Astrocyte of the spinal cord (primary cell): ENCODE results near the gene SCN3B.

Source experiments
- DNase-seq: peaks from one replicate; pipeline ENCODE4 v3.0.0; 2011; ENCODE audit warnings: low read depth, low spot score
- H3K4me3 ChIP-seq: 2 replicates; pipeline ENCODE4 v1.5.1; 2011; ENCODE audit warnings: low read depth, mild to moderate bottlenecking, low read length, moderate library complexity
- in situ Hi-C: cut with HindIII; loops from 2 replicates; pipeline ENCODE4 v1.10.0; 2017; ENCODE audit warnings: low sequenced_read_pairs
- TF ChIP-seq, protein P1 (sequence below): IDR thresholded peaks from 2 replicates; pipeline ENCODE4 v1.5.1; 2012; ENCODE audit warnings: low read depth, mild to moderate bottlenecking, low read length, inconsistent platforms

SCN3B gene

DNA sequence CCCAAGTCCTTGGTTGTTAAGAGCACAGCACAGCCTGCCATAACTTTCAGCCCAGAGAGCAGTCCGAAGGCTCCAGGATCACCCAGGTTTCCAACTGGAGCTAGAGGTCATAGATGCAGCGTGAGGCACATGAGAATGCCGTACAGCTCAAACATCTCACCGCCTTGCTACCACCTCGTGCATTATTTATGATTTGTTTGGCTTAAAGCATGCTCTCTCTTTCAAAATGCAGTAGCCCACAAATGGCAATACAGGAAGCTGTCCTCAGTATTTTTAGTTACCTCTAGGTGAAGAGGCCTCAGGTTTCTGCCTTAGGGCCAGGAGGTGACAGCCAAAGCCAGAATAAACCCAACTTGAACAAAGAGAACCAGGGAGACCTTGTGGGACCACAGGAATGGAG is 14.4 kb downstream of the SCN3B start:
- DNase-seq, result no peak
- TF ChIP-seq, protein P1, sequence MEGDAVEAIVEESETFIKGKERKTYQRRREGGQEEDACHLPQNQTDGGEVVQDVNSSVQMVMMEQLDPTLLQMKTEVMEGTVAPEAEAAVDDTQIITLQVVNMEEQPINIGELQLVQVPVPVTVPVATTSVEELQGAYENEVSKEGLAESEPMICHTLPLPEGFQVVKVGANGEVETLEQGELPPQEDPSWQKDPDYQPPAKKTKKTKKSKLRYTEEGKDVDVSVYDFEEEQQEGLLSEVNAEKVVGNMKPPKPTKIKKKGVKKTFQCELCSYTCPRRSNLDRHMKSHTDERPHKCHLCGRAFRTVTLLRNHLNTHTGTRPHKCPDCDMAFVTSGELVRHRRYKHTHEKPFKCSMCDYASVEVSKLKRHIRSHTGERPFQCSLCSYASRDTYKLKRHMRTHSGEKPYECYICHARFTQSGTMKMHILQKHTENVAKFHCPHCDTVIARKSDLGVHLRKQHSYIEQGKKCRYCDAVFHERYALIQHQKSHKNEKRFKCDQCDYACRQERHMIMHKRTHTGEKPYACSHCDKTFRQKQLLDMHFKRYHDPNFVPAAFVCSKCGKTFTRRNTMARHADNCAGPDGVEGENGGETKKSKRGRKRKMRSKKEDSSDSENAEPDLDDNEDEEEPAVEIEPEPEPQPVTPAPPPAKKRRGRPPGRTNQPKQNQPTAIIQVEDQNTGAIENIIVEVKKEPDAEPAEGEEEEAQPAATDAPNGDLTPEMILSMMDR, result no peak
- in situ Hi-C loops, result no loop called here
- no peak overlapping the region for H3K4me3 ChIP-seq

DNA sequence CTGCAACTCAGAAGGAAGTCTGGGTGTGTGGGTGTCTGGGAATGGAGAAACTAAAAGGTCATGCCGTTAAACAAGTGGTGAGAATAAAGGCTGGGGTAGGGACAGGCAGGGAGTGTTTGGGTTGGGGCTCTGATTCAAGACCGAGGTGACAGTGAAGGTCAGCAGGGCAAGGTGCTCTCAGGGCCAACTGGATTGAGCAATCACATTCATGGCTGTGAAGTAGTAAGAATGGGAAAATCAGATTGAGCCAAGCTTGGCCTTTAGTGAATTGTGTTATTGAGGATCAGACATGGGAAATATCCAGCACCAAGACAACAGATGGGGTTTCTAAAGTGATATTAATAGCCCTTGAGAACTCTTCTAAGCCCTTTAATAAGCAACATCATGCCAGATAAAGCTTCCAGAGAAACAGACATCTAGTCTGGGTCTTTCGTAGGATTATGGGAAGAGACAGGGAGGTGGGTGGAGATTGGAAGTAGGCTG is 24.3 kb downstream of the SCN3B start:
- TF ChIP-seq, protein P1, result no peak
- DNase-seq, result no peak
- in situ Hi-C loops, result no loop called here
- H3K4me3 ChIP-seq, result no peak overlapping the region

DNA sequence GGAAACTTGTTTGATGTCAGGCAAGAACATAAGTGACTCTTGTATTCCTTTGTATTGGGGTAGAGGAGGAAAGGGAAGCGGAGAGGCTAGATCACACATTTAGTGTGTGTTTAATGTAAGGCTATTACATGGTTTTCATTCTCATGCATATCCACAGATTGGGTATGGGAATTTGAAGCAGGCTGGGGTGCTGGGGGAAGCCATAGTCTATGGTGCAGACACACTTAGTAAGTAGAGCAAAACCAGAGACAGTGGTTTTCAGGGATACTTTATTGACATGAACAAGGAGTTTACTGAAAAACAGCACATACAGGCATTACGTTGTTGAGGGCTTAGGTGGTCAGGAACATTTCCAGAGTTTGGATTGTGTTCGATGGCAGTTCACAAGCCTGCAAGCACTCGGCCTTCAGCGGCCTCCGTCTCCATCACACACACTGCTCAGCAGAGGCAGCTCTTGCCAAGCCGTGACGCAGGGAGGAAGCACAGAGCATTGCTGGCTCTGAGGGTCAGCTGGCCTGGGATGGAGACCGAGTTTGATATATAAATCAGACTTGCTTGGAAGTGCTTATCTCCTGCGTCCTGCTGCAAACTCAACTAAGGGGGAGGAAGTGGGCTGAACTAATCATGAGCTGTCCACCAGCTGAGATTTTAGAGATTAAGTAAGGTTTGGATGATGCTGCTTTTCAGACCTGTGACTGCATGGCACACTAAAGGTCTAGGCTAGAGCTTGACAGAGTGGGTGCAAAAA is 25.3 kb downstream of the SCN3B start:
- TF ChIP-seq, protein P1, result no peak

DNA sequence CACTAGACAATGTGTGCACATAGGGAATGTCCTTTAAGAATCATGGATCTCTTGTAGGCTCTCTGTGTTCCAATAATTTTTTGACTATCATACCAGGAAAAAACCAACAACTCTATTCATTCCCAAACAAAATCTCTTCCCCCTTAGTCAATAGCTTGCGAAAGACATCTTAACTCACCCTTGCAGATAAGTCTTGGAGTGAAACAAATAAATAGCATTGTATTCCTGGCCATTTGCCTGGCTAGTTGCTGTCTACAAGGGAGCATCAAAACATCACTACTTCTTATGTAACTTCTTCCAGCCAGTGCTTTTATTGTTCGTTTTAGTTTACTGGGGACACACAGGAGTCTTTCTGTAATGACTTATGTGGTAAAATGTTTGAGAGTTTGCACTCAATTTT is 29.4 kb downstream of the SCN3B start:
- TF ChIP-seq, protein P1, result no peak
- in situ Hi-C loops, result no loop called here
- no peak for DNase-seq

More for the DNA sequence above, 25.3 kb downstream of the SCN3B start:
- H3K4me3 ChIP-seq, result no peak overlapping the region
- no peak for DNase-seq
- in situ Hi-C loops, result no loop called here

DNA sequence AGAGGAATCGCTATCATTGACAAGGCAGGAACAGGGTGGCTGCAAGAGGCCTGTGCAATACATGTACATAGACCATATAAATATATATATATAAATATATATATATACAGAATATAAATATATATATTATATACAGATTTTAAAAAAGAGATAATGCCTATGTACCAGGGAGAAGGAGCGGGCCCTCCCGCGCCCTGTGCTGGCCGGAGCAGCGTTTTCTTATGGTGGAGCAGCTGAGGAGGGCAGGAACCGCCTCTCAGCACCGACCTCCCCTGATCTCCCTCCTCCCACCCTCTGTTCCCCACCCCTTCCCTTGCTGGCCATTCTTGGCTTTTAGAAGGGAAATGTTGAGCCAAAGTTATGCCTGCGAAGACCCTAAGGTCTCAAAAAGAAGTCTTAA is 31.8 kb downstream of the SCN3B start:
- TF ChIP-seq, protein P1, result no peak
- in situ Hi-C loops, result no loop called here
- H3K4me3 ChIP-seq, result no peak overlapping the region

More for the DNA sequence above, 29.4 kb downstream of the SCN3B start:
- no peak overlapping the region for H3K4me3 ChIP-seq

DNA sequence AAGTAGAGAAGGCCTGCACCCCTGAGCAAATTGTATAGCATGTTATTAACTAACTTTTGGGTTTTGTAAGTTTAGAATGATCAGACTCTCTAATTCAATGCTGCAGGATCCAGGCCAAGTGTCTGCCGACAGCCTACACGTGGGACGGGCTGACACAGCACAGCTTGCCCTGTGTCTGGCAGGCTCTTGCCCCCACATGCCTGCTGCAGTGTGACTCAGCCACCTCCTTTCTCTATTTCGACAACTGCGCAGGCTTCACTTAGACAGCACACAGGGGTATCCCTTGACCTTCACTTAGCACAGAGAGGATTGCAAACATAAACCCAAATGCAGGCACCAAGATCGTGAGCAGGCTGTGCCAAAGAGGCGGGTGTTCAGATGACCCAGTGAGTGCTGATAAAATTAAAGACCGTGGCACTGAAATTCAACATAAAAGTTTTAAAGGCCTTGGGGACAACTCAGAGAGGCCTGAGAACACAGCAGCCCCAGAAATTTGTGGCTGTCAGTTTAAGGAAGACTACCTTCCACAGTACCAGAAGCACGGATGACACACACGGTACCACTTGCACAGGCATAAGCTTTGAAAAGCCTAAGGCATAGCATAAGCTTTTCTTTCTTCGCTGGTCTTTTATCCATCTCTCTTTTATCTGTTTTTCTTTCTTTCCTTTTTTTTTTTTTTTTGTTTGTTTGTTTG is 37.8 kb downstream of the SCN3B start:
- peak; percentile 37 for DNase-seq
- TF ChIP-seq, protein P1, result no peak
- no peak overlapping the region for H3K4me3 ChIP-seq
- in situ Hi-C loops, result no loop called here

More for the DNA sequence above, 31.8 kb downstream of the SCN3B start:
- DNase-seq, result no peak
